Stimulated activated CD4-positive, alpha-beta T cell treated with anti-CD3 and anti-CD28 coated beads, TNF-alpha, amount 100 ng/mL, for 48 hours (primary cell): ENCODE results near the gene MYO7A.

Experiments
- DNase-seq, 3 donors: peaks; one replicate each; pipeline ENCODE4 v3.0.0-alpha.2; 2020; ENCODE audit warnings: low read depth in 3 of 3

MYO7A gene

GRCh38 chr11:77146261-77147035 is 18.4 kb downstream of the MYO7A start:
- DNase-seq = no peak

DNA sequence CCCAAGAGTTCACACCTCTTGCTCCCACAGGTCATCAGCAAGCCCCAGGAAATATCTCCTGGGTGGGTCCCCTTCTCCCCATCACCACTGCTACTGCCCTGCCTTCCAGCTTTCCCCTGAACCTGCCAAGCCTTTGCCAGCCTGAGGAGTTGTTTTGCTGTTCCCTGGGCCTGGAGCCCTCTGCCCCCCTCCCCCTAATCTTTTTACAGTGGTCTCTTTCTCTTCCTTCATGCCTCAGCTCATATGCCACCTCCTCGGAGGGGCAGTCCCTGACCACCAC is 18.9 kb downstream of the MYO7A start:
- DNase-seq = no peak

DNA sequence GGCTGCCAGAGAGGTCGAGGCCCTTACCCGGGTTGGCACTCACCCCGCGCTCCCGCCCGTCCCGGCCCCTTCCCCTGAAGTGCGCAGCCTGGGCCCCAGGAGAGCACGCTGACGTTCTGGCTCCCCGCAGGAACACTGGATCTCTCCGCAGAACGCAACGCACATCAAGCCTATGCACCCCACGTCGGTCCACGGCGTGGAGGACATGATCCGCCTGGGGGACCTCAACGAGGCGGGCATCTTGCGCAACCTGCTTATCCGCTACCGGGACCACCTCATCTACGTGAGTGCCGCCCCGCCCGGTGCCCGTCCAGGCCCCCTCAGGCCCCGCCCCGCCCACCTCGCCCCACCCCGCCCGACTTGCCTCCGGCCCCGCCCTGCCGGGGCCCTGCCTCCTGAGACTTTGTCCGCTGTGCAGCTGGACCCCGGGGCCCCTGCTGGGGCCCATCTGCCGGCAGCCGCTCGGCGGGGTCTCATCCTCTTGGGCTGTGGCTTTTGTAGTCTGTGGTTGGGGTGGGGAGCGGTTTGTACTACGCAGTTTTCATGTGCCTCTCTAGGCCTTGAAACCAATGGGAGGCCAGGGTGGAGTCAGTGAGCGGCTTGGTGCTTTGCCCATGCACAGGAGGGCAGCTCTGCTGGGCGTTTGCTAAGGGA is 19.7 kb downstream of the MYO7A start:
- DNase-seq = no peak

DNA sequence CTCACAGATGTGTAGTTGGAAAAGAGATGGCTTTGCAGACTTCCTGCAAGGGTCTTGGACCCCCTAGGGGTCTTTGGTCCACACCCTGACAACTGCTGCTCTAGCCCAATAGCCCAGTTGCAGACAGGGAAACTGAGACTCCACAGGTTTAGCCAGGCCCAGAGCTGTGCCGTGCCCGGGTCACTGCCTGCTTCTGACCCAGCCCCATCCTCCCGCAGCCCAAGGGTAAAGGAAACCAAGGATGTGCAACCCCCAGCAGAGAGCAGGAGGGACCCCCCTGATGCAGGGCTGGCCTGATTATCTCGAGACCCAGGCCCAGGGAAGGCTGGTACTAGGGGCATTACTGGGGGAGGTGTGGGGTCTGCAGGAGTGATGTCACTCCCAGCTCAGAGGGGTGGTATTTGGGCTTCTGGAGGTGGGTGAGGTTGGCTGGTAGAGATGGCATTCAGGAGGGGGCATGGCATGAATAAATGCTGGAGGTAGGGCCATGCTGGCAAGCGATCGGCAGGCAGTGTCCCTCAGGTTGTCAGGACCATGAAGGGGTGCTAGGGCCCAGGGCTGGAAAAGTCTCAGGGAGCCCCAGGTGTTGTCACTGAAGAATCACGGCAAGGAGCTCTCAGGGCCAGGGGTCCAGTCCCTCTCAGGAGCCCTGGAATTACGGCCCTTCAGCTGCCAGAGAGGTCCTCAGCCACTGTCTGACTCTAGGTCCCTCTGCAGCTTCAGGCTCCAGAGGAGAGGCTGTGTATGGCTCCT is 21.1 kb downstream of the MYO7A start:
- no peak for DNase-seq

DNA sequence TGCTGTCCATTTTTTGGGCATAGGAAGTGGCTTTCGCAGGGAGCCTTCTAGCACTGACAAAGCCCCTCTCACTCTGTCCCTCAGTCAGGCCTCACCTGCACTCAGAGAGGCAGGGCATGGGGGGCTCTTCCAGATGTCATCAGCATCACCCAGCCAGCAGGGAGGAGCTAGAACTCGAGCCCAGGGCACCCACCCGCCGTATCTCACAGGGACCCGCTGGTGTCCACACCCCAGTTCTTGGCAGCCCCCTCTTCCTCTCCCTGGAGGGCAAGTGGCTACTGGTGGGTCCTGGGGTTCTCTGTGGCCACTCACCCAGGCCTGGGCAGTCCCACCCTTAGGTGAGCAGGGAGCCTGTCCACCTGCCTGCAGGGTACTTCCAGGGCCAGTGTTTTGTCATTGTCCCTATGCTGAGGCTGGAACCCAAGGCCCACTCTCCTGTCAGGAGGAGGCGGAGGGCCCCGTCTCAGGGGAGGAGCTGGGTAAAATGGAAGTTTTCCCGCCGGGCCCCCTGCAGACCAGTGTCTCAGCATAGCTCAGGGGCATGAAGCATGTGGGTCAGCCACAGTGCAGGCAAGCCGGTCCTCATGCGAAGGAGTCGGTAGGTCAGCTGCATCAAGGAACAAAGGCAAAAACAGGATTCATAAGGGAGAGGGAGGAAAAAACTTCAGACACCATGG is 21.8 kb downstream of the MYO7A start:
- no peak for DNase-seq

- no peak for DNase-seq
Observed at GRCh38 chr11:77150836-77151235, 22.8 kb downstream of the MYO7A start.

- peak; percentile 44 to 47 (median 45) for DNase-seq
Observed at GRCh38 chr11:77151804-77152509, 23.9 kb downstream of the MYO7A start.

DNA sequence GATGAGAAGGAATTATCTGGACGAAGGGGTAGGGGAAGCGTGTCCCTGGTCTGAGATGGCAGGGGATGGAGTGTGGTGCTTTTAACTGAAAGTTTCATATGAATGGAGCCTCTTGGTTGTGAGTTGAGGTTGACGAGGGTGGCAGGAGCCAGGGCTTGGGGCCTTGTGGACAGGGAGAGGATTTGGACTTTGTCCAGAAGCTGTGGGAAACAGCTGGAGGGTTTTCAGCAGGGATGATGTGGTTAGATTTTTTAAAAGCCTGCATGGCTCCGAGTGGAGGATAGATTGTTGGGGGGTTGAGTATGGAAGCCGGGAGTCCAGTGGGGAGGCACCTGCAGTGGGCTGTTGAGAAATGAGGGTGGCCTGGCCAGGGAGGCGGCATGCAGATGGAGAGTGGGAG is 24.8 kb downstream of the MYO7A start:
- no peak for DNase-seq

GRCh38 chr11:77153276-77154185 is 25.5 kb downstream of the MYO7A start:
- no peak for DNase-seq

GRCh38 chr11:77154381-77155081 is 26.5 kb downstream of the MYO7A start:
- DNase-seq = no peak

DNA sequence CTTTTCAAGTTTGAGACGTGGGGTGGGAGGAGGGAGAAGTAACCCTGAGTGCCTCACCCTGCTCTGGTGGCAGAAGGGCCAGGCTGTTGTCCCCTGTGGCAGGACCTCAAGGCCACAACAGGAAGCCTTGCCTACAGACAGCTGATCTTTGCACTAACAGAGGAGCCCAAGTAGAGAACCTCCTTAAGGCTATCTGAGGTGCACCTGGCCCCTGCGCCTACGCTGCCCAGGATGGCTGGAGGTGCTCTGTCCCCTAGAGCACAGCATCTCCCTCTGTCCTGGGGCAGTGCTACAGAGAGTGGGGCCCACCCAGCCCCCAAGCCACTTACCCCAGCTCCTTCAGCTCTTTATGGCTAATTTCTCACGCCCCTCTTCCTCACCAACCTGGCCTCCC is 27.0 kb downstream of the MYO7A start:
- no peak for DNase-seq

- no peak for DNase-seq
Observed at GRCh38 chr11:77155556-77156130, 27.6 kb downstream of the MYO7A start.

DNA sequence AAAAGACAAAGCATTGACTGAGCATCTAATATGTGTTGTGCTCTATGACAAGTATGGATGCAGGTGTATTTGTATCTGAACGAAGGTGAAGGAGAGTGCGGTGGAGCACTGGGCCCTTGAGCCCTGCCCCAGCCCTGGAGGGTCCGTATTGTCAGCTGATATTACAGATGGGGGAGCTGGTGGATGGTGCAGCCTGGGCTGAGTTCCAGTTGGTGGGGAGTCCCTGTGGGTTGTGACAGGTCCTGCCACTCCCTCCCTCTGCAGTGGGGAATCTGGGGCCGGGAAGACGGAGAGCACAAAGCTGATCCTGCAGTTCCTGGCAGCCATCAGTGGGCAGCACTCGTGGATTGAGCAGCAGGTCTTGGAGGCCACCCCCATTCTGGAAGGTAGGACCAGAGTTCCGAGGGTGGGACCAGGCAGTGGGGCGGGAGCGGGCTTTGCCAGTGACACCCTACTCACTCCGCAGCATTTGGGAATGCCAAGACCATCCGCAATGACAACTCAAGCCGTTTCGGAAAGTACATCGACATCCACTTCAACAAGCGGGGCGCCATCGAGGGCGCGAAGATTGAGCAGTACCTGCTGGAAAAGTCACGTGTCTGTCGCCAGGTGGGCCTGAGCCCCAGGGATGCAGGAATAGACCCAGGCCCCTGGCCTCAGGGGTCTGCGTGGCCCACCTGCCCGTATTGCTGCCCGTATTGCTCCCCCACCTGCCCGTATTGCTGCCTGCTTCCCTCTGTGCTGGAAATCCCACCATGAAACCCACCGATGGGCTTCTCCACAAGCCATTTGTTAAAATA is 28.6 kb downstream of the MYO7A start:
- no peak for DNase-seq

DNA sequence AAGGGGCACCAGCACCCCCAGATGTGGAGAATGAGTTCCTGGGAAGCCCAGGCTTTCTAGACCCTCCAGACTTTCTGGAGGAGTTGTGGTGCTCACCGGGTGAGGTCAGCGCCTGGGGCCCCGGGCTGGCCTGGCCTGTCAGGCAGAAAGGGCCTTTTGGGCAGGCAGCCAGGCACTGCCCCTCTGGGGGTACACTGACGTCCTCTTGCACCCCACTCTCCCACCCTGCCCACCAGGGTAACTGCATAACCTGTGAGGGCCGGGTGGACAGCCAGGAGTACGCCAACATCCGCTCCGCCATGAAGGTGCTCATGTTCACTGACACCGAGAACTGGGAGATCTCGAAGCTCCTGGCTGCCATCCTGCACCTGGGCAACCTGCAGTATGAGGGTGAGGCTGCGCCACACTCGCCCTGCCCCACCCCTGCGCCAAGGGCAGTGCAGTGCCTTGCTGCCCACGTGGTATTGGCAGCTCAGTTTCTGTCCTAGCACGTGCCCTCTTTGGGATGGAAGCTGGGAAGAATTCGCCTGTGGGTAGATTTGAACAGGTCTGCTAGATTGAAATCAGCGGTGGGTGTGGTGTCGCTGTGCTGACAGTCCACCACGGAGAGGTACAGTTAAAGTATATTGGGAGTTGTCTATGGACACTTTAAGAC is 30.1 kb downstream of the MYO7A start:
- no peak for DNase-seq

- DNase-seq = no peak
Observed at GRCh38 chr11:77159219-77159936, 31.3 kb downstream of the MYO7A start.

GRCh38 chr11:77159937-77160495 is 32.0 kb downstream of the MYO7A start:
- DNase-seq = no peak

GRCh38 chr11:77163271-77163670 is 35.2 kb downstream of the MYO7A start:
- DNase-seq = no peak
